HG03280 (cell line): ENCODE results near the gene HDAC2.
A peak's percentile ranks its signal among the peaks of the same experiment; 100 is the strongest.
"Not testable (repeated sequence)": the region's sequence is repeated elsewhere in the genome, so short reads cannot be mapped to it uniquely, and the experiment has no call there.

ENCODE experiments used
- ATAC-seq: cut with Tn5 transposase; IDR thresholded peaks from one replicate; pipeline ENCODE4 v1.9.1; 2021; ENCODE audit warnings: mild to moderate bottlenecking, moderate library complexity; ENCODE audit not compliant: unreplicated experiment

The HDAC2 gene

DNA sequence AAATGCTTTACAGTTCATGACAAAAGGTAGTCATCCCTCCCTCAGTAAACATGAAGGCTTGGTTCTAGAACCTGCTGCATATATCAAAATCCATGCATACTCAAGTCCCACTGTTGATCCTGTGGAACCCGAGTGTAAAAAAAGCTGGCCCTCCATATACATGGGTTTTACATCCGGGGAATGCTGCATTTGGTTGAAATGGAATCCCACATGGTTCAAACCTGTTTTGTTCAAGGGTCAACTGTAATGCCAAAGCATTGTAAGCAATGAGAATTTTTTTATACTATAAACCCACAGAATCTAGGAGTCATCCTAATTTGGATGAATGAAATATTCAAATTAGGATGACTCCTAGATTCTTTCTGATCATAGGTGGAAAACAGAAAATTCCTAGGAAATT lies 5.9 kb upstream of the HDAC2 start:
- ATAC-seq: no peak

DNA sequence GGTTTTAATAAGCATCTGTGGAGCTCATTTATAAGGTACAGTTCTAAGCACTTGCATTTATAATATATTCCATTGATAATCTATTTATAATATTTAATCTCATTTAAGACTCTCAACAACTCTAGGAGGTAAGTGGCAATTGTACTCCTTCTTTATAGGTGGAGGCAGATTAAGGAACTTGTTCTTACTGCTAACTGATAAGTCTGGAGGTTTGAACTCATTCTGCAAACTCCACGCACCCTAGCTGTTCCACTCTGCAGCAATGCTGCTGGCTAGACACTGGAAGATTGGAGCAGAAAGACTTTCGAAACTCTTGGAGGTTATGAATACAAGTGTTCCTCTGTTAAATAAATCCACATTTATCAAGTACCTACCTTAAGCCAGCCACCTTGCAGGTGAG lies 793 bp upstream of the HDAC2 start:
- no peak for ATAC-seq

DNA sequence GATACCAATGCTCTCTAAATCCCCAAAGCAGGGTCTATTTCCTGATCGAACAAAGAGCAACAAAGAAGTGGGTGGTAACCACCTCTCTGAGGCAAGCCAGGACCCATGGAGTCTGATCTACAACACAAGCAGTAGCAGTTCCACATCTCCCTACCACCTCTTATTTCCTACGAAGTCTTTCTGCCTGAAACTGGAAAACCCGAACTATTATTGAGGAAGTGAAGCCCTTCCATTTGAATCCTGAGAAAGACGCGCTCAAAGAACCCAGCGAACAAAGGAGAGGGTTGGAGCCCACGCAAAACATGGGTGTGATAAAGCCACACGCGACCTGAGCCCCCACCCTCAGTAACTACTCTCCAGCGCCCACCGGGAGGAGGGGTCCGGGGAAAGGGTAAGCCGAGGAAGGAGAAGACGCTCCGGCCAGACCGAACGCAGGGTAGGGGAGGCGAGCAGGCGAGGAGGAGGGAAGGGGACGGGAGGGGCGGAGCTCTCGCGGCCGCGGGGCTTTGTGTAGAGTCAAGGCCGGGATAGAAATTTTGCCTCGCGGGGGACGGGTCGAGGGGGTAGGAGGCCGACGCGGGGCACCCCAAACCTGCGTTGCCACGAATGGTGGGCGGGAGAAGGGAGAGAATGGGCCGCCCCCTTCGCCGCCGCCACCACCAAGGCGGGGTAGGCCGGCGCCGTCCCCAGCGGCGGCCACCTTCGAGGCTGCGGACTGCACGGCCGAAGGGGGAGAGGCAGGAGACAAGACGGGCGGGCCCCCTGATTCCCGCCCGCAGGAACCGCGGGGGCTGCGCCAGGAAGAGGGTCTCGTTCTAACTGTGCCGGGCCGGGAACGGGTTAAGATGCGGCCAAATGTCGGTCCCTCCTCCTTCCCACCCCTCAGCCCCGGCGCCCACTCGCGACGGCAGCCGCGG lies 802 bp downstream of the HDAC2 start:
- ATAC-seq: peak; percentile 36

DNA sequence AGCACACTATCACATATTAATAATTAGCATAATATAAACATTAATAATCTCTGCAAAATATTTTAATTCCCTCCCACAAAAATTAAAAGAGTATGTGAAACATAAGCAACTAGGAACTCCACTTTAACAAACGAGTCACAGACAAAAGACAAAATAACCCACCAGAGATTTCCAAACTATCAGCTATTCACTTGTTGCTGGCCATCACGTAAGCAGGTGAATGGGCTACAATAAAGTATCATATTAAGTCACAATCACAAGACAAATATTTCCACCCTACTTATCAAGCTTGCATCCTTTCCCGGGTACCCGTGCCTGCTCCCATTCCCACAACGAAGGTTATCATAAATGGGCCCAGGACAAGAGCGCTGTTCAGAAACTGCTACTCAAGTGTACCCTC lies 2.5 kb downstream of the HDAC2 start:
- no peak for ATAC-seq

DNA sequence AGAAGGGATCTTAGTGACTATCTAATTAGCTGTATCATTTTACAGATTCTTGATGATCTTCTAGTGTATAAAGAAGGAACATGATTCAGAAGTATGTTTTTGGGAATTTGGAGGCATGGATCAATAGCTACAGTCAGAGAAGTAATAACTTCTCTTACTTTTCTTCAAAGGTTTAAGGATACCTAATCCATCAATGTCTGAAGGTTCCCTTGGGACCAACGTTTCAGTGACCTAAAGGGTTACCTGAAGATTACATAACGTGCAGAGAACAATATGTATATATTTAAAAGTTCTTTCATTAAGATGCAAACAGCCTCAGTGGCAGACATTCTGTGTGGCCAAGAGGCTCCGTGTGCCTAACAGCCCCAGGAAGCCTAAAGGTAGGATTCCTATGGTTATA lies 3.2 kb downstream of the HDAC2 start:
- no peak for ATAC-seq

DNA sequence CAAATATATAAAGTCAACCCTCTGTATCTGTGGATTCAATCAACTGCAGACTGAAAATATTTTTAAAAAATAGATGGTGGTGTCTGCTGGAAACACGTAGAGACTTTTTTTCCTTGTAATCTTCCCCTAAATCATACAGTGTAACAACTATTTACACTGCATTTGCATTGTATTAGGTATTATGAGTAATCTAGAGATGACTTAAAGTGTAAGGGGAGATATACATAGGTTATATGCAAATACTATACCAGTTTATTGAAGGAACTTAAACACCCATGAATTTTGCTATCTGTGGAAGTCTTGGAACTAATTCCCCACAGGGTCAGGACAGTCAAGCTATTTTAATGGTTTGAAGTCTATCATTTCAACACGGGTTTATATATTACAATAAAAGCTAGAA lies 10.2 kb downstream of the HDAC2 start:
- ATAC-seq: no peak

DNA sequence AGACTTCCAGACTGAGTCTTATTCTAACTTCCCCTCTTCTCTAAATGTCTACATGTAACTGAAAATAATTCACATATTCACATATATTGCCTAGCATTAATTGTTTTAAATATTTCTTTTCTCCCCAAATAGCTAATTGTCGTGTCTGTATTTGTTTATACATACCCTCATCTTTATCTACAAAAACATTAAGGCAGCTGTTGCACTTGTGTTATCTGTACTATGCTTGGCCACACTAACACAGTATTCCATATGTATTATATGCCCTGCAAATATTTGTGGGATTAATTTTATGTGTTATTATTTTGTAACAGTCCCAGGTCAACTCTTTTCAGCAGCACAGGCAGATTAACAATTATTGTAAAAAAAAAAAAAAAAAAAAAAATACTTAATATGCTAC lies 11.7 kb downstream of the HDAC2 start:
- no peak for ATAC-seq

DNA sequence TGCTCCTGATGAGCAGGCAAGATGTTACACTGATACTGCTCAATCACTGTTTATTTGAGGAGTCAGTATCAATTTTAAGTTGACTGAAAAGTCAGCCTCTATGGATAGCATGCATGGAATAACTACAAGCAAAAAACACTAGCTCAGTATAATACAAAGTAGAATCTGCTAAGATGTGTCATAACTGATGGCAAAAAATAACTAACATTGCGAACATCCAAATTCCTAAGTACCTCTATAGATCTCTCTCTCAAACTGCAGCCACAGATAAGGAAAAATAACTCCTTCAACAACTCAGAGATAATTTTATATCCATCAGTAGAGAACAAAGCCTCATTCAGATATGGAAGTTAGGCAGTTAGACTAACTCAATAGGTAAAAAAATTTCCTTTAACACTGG lies 16.3 kb downstream of the HDAC2 start:
- no peak for ATAC-seq

DNA sequence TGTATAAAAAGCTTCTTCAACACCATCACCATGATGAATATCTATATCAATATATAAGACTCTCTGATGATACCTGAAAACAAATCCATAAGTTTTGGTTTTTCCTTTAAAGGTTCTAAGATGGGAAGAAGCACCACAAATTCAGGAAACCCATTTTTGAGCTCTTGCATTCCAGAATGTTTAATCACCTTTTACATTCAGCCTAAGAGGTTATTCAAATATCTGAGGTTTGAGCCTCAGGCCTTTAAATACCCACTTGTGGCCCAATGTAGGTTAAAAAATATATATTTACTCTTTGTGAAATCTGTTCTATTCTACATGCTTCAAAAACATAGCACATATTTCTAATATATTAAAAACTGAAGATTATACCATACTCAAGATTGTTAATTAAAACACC lies 17.6 kb downstream of the HDAC2 start:
- ATAC-seq: no peak

DNA sequence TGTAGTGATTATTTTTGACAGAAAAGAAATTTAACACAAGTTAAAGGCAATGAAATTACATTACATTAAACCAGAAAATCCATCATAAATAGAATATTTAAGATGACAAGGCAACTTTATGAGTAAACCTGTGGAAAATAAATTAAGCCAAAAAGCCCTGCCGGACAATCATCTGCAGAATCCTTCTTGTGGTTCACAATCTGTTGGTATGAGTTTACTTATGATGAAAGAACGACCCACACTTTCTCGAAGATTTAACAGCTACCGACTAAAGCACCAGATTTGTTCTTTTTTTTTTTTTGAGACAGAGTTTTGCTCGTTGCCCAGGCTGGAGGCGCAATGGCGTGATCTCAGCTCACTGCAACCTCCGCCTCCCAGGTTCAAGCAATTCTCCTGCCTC lies 21.4 kb downstream of the HDAC2 start:
- ATAC-seq: no peak

DNA sequence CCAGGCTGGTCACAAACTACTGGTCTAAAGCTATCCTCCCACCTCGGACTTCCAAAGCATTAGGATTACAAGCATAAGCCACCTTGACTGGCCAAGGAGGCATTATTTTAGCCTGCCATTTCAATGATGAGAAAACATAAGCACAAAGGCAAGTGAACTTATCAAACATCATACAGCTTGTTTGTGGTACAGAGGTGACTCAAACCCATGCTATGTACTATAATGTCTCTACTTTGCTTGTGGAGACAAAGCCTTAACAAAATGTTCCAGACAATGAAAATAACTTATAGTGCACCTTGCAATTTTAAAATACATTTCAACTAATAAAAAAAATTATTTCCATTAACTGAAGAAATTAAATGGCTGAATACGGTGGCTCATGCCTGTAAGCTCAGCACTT lies 26.2 kb downstream of the HDAC2 start:
- ATAC-seq: no peak

DNA sequence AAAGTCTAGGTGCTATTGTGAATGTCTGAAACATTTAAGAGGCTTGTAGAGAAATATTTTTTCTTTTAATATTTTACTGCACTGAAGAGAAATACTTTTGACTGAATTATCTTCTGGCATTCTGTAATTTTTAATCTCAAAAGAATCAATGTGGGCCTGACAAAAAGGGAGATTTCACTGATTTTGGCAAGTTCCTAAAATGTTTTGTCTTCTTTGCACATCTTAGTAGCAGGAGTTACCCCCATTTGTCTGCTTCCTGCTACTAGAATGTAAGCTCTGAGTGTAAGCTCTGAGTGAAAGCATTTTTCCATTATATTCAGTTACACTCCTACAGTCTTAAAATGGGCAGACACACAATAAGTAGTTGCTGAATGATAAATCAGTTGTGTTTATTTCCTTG lies 31.1 kb downstream of the HDAC2 start:
- no peak for ATAC-seq

DNA sequence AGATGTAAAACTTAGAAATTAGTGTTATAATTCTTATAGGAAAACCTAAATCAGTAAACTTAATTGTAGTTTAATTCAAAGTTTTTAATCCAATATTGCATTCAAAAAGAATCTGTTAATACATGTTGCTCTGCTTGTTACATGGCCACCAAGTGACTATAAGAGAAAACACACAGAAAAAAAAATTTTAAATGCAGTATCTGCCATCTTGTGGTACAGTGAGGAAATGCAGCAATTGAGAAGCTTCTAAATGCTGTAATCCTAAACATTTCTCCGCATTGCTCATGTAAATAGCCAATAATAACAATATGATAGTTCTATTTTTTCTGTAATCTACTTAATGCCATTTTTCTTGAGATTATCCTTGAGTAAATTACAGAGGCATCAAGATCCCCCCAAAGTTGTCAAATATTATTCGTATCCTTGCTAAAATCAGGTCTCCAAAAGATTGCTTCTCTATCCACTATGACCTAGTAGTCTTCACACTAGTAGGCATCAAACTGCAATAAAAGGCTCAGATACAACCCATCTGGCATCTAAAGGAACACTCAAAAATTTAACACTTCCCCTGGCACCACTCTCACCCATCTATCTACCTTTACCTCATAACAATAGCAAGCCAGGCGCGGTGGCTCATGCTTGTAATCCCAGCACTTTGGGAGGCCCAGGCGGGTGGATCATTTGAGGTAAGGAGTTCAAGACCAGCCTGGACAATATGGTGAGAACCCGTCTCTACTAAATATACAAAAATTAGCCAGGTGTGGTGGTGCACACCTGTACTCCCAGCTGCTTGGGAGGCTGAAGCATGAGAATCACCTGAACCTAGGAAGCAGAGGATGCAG lies 34.6 kb downstream of the HDAC2 start:
- ATAC-seq: peak; percentile 96

DNA sequence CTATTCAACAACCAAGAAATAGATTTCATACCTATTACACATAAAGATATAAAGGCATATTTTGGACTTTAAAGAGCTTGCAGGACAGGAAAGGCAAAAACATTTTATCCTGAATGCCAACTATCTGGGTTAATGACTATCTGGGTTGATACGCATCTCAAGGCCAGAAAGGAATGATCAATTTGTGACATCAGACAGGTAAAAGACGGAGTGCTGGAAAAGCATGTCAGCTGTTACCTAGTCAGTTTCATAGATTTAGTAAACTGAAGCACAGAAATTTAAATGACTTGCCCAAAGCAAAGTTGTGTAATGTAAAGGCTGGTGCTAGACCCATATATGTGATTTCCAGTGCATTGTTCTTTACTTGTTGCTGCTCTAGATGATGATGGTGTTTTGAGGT lies 36.8 kb downstream of the HDAC2 start:
- no peak for ATAC-seq

DNA sequence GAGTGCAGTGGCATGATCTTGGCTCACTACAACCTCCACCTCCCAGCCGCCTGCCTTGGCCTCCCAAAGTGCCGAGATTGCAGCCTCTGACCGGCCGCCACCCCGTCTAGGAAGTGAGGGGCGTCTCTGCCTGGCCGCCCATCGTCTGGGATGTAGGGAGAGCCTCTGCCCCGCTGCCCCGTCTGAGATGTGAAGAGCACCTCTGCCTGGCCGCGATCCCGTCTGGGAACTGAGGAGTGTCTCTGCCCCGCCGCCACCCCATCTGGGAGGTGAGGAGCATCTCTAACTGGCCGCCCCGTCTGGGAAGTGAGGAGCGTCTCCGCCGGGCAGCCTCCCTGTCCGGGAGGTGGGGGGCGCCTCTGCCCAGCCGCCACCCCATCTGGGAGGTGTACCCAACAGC lies 39.0 kb downstream of the HDAC2 start:
- ATAC-seq: not testable (repeated sequence)

DNA sequence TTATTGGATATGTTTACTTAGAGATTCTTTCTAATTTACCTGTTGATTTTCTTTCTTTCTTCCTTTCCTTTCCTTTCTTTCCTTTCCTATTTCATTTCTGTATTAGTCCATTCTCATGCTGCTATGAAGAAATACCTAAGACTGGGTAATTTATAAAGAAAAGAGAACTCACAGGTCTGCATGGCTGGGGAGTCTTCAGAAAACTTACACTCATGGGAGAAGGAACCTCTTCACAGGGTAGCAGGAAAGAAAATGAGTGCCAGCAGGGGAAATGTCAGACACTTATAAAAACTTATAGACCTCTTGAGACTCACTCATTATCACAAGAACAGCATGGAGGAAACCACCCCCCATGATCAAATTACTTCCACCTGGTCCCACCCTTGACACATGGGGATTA lies 40.8 kb downstream of the HDAC2 start:
- no peak for ATAC-seq

DNA sequence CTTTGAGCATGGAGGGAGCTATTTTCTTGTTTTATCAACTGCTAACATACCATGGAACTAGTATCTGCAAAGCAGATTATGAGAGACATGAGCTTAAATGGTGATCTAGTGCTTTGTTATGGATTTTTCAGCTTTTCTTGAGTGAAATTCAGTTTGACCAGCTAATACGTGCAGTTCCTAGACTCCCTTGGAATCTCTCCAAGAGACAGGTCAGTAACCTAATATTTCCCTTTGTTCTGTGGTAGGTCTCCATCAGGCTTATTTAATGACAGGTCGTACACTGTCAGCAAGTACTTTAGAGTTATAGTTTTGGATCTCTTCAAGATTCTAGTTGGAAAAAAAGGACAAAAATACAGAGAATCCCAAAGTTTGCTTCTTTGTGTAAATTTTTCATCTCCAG lies 43.9 kb downstream of the HDAC2 start:
- ATAC-seq: no peak

DNA sequence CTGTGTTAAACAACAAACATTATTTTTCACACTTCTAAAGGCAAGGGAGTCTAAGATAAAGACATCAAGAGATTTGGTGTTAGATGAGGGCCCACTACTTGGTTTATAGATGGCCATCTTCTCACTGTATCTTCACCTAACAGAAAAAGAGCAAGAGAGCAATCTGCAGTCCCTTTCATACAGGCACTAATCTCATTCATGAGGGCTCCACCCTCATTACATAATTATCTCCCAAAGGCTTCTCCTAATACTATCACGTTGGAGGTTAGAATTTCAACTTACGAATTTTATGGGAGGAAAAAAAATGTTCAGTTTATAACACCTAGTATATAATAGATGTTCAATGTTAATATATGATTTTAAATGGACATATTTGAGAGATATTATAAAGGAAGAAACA lies 45.6 kb downstream of the HDAC2 start:
- no peak for ATAC-seq

DNA sequence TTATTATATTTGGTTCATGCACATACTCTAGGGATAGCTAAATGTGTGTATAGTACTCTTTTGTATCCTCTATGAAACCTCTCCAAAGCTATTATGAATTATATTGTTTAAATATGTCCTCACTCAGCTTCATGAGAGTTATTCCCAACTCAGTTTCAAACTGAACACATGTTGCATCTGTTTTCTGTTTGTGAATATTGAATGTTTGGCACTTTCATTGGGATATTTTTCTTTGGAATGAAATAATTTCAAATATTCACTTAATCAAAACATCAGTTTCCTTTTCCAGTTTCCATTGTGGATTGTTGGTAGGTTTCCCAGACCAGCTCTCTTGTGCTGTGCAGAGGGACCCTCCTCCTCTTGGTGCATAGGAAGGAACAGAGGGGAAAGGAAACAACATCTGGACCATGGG lies 46.6 kb downstream of the HDAC2 start:
- no peak for ATAC-seq

DNA sequence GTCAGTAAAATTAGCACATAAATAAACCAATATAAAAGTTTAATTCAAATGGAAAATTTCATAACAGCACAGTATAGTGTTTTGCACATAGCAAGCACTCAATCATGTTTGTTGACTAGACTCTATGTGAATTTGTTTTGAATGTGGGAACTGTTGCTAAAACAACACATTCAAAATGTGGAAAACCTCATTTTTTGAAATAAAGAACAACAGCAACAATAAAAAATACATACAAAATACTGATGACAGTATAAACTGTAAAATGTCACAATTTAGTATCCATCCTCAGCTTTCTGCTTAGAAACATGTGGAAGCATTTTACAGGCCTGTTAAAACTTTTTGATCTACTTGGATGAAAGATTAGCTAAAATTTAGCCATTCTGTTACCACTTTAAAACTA lies 47.4 kb downstream of the HDAC2 start:
- no peak for ATAC-seq

DNA sequence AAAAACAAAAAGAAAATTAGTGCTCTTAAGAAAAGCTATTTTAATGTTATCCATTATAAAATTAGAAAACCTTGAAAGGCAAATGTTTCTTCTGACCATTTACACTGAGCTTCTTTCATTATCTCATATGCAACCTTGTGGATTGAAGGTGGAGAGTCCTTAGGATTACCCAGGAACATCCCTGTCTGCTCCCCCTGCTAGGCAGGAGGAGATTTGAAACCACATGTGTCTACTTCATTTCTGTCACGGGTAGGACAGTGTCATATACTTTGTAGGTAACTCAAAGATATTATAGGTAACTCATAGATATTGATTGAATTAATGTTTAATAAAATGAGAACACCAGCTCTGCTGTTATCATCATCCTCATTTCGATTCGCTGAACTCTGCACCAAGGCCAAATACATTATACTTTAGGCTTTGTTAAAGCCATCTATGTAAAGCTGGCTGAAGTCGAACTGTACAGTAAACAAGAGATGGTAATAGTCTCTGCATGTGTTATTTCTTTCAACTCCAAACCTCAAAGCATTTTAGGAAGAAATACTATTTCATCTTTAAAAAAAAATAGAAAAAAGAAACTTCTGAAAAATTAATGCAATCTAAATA lies 49.5 kb downstream of the HDAC2 start:
- ATAC-seq: no peak
